ENCODE data around the gene APOD. TPM values are rescaled to one million over a fixed set of nuclear protein-coding genes. Genes with fewer than 3 reads are reported as not detected.

APOD gene
- total RNA-seq, 1 experiment from 2014 or later: 0.48 TPM

- TF ChIP-seq EZH2 (IDR thresholded peaks at IDR 0.05; ENCODE audit: low read depth) (no peak), CTCF (conservative IDR thresholded peaks at IDR 0.05) (no peak)
- Histone ChIP-seq H3K27me3 (ENCODE audit: insufficient read depth, low read depth) (peaks cover 9% of the 10 kb centered on the region; the same call in 1 of the 2 replicates), H3K27ac (no peak overlapping the region), H3K4me2 (no peak overlapping the region), H3K4me1 (replicated peaks; ENCODE audit: insufficient read depth) (peaks cover 15% of the 10 kb centered on the region; the same call in 1 of the 2 replicates), H4K20me1 (ENCODE audit: insufficient read depth) (no peaks in the 10 kb centered on the region), H3K9me2 (ENCODE audit: insufficient read depth) (no peaks in the 10 kb centered on the region), H3F3A (ENCODE audit: insufficient read depth, low read depth) (no peaks in the 10 kb centered on the region; the same call in 1 of the 2 replicates), H3K79me2 (ENCODE audit: low read depth) (no peaks in the 10 kb centered on the region), H3K9me3 (ENCODE audit: insufficient read depth, low read depth) (no peaks in the 10 kb centered on the region), H3K4me3 (no peak overlapping the region), H3K36me3 (ENCODE audit: low read depth) (no peaks in the 10 kb centered on the region), H2AFZ (no peak overlapping the region)
- POLR2A ChIA-PET (ENCODE audit: unreplicated experiment): interaction anchor here (0.6 kb wide), 1 partner anchor 230 kb away, joined by 5 read pairs; no protein-coding TSS in a partner anchor
- BruUV-seq (replicated peaks): no TSS peak
- CTCF ChIA-PET: interaction anchor here (0.6 kb wide), 1 partner anchor 192 kb away, joined by 7 read pairs; no protein-coding TSS in a partner anchor
- intact Hi-C loops (cut with micrococcal nuclease; ENCODE audit: unreplicated experiment): no loop called here
- peak in 1 of 2 experiments; percentile 60 for DNase-seq
Measured at GRCh38 chr3:195582947-195583346, 793 bp downstream of the APOD start.

- H3K36me3 ChIP-seq (ENCODE audit: low read depth): no peaks in the 10 kb centered on the region
- no peaks in the 10 kb centered on the region for H3K27me3 ChIP-seq (ENCODE audit: insufficient read depth, low read depth)
- H3F3A ChIP-seq (ENCODE audit: insufficient read depth, low read depth): no peaks in the 10 kb centered on the region; the same call in 1 of the 2 replicates
- H3K79me2 ChIP-seq (ENCODE audit: low read depth): no peaks in the 10 kb centered on the region
- POLR2A ChIA-PET (ENCODE audit: unreplicated experiment): interaction anchor here (0.6 kb wide), 1 partner anchor 241 kb away, joined by 3 read pairs; no protein-coding TSS in a partner anchor
- H3K4me3 ChIP-seq: no peak overlapping the region
- CTCF ChIA-PET: no interaction called here
- no peak overlapping the region for H3K27ac ChIP-seq
- no TSS peak for BruUV-seq (replicated peaks)
- TF ChIP-seq CTCF (conservative IDR thresholded peaks at IDR 0.05) (no peak), EZH2 (IDR thresholded peaks at IDR 0.05; ENCODE audit: low read depth) (no peak)
- H4K20me1 ChIP-seq (ENCODE audit: insufficient read depth): no peaks in the 10 kb centered on the region
- no peak overlapping the region for H3K4me2 ChIP-seq
- H2AFZ ChIP-seq: no peak overlapping the region
- peak in 1 of 2 experiments; percentile 39 for DNase-seq
- intact Hi-C loops (cut with micrococcal nuclease; ENCODE audit: unreplicated experiment): no loop called here
- peaks cover 15% of the 10 kb centered on the region; the same call in 1 of the 2 replicates for H3K4me1 ChIP-seq (replicated peaks; ENCODE audit: insufficient read depth)
- no peaks in the 10 kb centered on the region for H3K9me2 ChIP-seq (ENCODE audit: insufficient read depth)
- no peaks in the 10 kb centered on the region for H3K9me3 ChIP-seq (ENCODE audit: insufficient read depth, low read depth)
Measured at GRCh38 chr3:195580744-195581443, 2.8 kb downstream of the APOD start.

GRCh38 chr3:195579281-195579680, 4.5 kb downstream of the APOD start:
- H3K79me2 ChIP-seq (ENCODE audit: low read depth): no peaks in the 10 kb centered on the region
- H2AFZ ChIP-seq: no peak overlapping the region
- no peaks in the 10 kb centered on the region for H3K36me3 ChIP-seq (ENCODE audit: low read depth)
- peak in 1 of 2 experiments; percentile 3 for DNase-seq
- no peaks in the 10 kb centered on the region for H4K20me1 ChIP-seq (ENCODE audit: insufficient read depth)
- no peaks in the 10 kb centered on the region for H3K9me2 ChIP-seq (ENCODE audit: insufficient read depth)
- H3K4me3 ChIP-seq: no peak overlapping the region
- no peak overlapping the region for H3K4me2 ChIP-seq
- CTCF ChIA-PET: no interaction called here
- no peak overlapping the region for H3K27ac ChIP-seq
- POLR2A ChIA-PET (ENCODE audit: unreplicated experiment): no interaction called here
- no peaks in the 10 kb centered on the region; the same call in 1 of the 2 replicates for H3F3A ChIP-seq (ENCODE audit: insufficient read depth, low read depth)
- intact Hi-C loops (cut with micrococcal nuclease; ENCODE audit: unreplicated experiment): no loop called here
- TF ChIP-seq EZH2 (IDR thresholded peaks at IDR 0.05; ENCODE audit: low read depth) (no peak), CTCF (conservative IDR thresholded peaks at IDR 0.05) (no peak)
- H3K4me1 ChIP-seq (replicated peaks; ENCODE audit: insufficient read depth): peaks cover 16% of the 10 kb centered on the region; the same call in 1 of the 2 replicates
- H3K27me3 ChIP-seq (ENCODE audit: insufficient read depth, low read depth): no peaks in the 10 kb centered on the region
- no peaks in the 10 kb centered on the region for H3K9me3 ChIP-seq (ENCODE audit: insufficient read depth, low read depth)
- no TSS peak for BruUV-seq (replicated peaks)

Data from PC-9 (cell line).